Measurements from ENCODE around the gene ZCWPW1. TPM values are rescaled to one million over a fixed set of nuclear protein-coding genes. Genes with fewer than 3 reads are reported as not detected.
"Not testable (repeated sequence)": the region's sequence is repeated elsewhere in the genome, so short reads cannot be mapped to it uniquely, and the experiment has no call there.

ZCWPW1 gene
- total RNA-seq, 4 donors from 2014 or later = 2.2 to 9.4 (median 4.8) TPM

- peaks cover 11% of the 10 kb centered on the region for H3K4me1 ChIP-seq
- TF ChIP-seq CTCF (IDR thresholded peaks at IDR 0.05) (no peak), POLR2AphosphoS5 (IDR thresholded peaks at IDR 0.05) (no peak)
- no peak for DNase-seq (ENCODE audit: low spot score in 2 of 2)
- H3K27me3 ChIP-seq = no peaks in the 10 kb centered on the region
- no peak overlapping the region for H3K27ac ChIP-seq
- H3K9me3 ChIP-seq = no peaks in the 10 kb centered on the region
- 61% methylated on average over 3 of the region's 3 CpGs for WGBS
- no peak overlapping the region for H3K4me3 ChIP-seq
- H3K36me3 ChIP-seq = no peaks in the 10 kb centered on the region
These were observed 24.0 kb upstream of the ZCWPW1 start for GRCh38 chr7:100452513-100452912.

GRCh38 chr7:100449190-100449795 lies 20.8 kb upstream of the ZCWPW1 start:
- Histone ChIP-seq H3K4me3 (no peak overlapping the region), H3K9me3 (no peaks in the 10 kb centered on the region), H3K27me3 (no peaks in the 10 kb centered on the region), H3K27ac (no peak overlapping the region), H3K4me1 (peaks cover 11% of the 10 kb centered on the region), H3K36me3 (no peaks in the 10 kb centered on the region)
- 86% methylated on average over 13 of the region's 13 CpGs for WGBS
- DNase-seq (ENCODE audit: low spot score in 2 of 2) = no peak
- TF ChIP-seq EP300 (IDR thresholded peaks at IDR 0.05) (no peak), POLR2AphosphoS5 (IDR thresholded peaks at IDR 0.05) (no peak), POLR2A (IDR thresholded peaks at IDR 0.05) (no peak), CTCF (IDR thresholded peaks at IDR 0.05) (no peak)

- not testable (repeated sequence) for H3K36me3 ChIP-seq; H3K27me3 ChIP-seq; DNase-seq (ENCODE audit: low spot score in 2 of 2); H3K27ac ChIP-seq; H3K4me3 ChIP-seq; H3K9me3 ChIP-seq
- peaks cover 11% of the 10 kb centered on the region for H3K4me1 ChIP-seq
- WGBS = 96% methylated on average over 8 of the region's 8 CpGs
These were observed 18.9 kb upstream of the ZCWPW1 start for GRCh38 chr7:100447363-100447762.

- Histone ChIP-seq H3K27me3 (no peaks in the 10 kb centered on the region), H3K4me1 (peaks cover 11% of the 10 kb centered on the region), H3K27ac (no peak overlapping the region), H3K4me3 (no peak overlapping the region), H3K9me3 (no peaks in the 10 kb centered on the region), H3K36me3 (no peaks in the 10 kb centered on the region)
- TF ChIP-seq POLR2AphosphoS5 (IDR thresholded peaks at IDR 0.05) (no peak), POLR2A (IDR thresholded peaks at IDR 0.05) (no peak), EP300 (IDR thresholded peaks at IDR 0.05) (no peak), CTCF (IDR thresholded peaks at IDR 0.05) (no peak)
- 73% methylated on average over 2 of the region's 2 CpGs for WGBS
- DNase-seq (ENCODE audit: low spot score in 2 of 2) = no peak
These were observed 17.5 kb upstream of the ZCWPW1 start for GRCh38 chr7:100446040-100446439.

- Histone ChIP-seq H3K4me3 (no peak overlapping the region), H3K27ac (peak overlapping the region; percentile 4), H3K4me1 (no peaks in the 10 kb centered on the region), H3K36me3 (no peaks in the 10 kb centered on the region), H3K27me3 (no peaks in the 10 kb centered on the region), H3K9me3 (no peaks in the 10 kb centered on the region)
- 52% methylated on average over 13 of the region's 14 CpGs for WGBS
- DNase-seq (ENCODE audit: low spot score in 2 of 2) = no peak
- no peak for TF ChIP-seq EP300 (IDR thresholded peaks at IDR 0.05)
- no peak for TF ChIP-seq POLR2A (IDR thresholded peaks at IDR 0.05)
- TF ChIP-seq CTCF (IDR thresholded peaks at IDR 0.05) = no peak
These were observed 16.1 kb upstream of the ZCWPW1 start for GRCh38 chr7:100444311-100445278.
